ENCODE data around the gene UXS1. TPM values are rescaled to one million over a fixed set of nuclear protein-coding genes. Genes with fewer than 3 reads are reported as not detected.

UXS1 gene
- total and polyA plus RNA-seq, 2 donors (not counting 1 experiment from before 2014, with no cell fraction given): 20.3 to 44.8 TPM

- Histone ChIP-seq H4K20me1 (ENCODE audit: control insufficient read depth, insufficient read depth, low read length, poor library complexity, severe bottlenecking) (no peaks in the 10 kb centered on the region), H3K4me1 (ENCODE audit: control insufficient read depth in 2 of 2, insufficient read depth in 2 of 2, low read length in 2 of 2) (peaks cover 28 to 32% of the 10 kb centered on the region in 2 donors), H3K79me2 (ENCODE audit: control insufficient read depth, insufficient read depth, low read length) (peaks cover 81% of the 10 kb centered on the region), H3K36me3 (replicated peaks in 1 of 2; ENCODE audit: control extremely low read depth in 1 of 2, control insufficient read depth in 1 of 2, extremely low read depth in 1 of 2, insufficient read depth in 2 of 2, low read length in 1 of 2) (no peaks in the 10 kb centered on the region), H3K4me3 (ENCODE audit: control extremely low read depth in 1 of 5, extremely low read depth in 1 of 5, insufficient read depth in 1 of 5, low read depth in 2 of 5, low read length in 4 of 5) (no peak overlapping the region), H3K27ac (ENCODE audit: low read length in 2 of 2) (peak overlapping the region in 1 of 2 donors; percentile 48), H3K27me3 (replicated peaks in 1 of 4; ENCODE audit: control extremely low read depth in 1 of 4, control insufficient read depth in 3 of 4, insufficient read depth in 4 of 4, low read length in 3 of 4) (no peaks in the 10 kb centered on the region), H2AFZ (ENCODE audit: insufficient read depth, low read depth, low read length, poor library complexity, severe bottlenecking) (no peak overlapping the region), H3K9ac (ENCODE audit: low read length) (no peak overlapping the region), H3K9me3 (ENCODE audit: control extremely low read depth in 1 of 3, control insufficient read depth in 2 of 3, insufficient read depth in 1 of 3, low read length in 2 of 3) (no peaks in the 10 kb centered on the region), H3K4me2 (replicated peaks; ENCODE audit: low read depth, low read length, poor library complexity, severe bottlenecking) (peak overlapping the region; percentile 19)
- peak; percentile 21 for ATAC-seq (ENCODE audit: low read depth)
- Mint-ChIP-seq H3K9me3 (ENCODE audit: insufficient read depth) (no peaks in the 10 kb centered on the region), H3K27ac (peak overlapping the region; percentile 83), H3K4me3 (no peak overlapping the region), H3K27me3 (no peaks in the 10 kb centered on the region), H3K4me1 (peaks cover 49% of the 10 kb centered on the region)
- POLR2A ChIA-PET: no interaction called here
- no CpG with 5 or more reads among the region's 2 CpGs for WGBS (ENCODE audit: insufficient coverage)
- intact Hi-C loops (cut with micrococcal nuclease): no loop called here
- CTCF ChIA-PET: no interaction called here
- no peak for TF ChIP-seq EZH2 (IDR thresholded peaks at IDR 0.05; ENCODE audit: borderline replicate concordance, insufficient read depth, low read depth, low read length, poor library complexity, severe bottlenecking)
- TF ChIP-seq, protein P1, sequence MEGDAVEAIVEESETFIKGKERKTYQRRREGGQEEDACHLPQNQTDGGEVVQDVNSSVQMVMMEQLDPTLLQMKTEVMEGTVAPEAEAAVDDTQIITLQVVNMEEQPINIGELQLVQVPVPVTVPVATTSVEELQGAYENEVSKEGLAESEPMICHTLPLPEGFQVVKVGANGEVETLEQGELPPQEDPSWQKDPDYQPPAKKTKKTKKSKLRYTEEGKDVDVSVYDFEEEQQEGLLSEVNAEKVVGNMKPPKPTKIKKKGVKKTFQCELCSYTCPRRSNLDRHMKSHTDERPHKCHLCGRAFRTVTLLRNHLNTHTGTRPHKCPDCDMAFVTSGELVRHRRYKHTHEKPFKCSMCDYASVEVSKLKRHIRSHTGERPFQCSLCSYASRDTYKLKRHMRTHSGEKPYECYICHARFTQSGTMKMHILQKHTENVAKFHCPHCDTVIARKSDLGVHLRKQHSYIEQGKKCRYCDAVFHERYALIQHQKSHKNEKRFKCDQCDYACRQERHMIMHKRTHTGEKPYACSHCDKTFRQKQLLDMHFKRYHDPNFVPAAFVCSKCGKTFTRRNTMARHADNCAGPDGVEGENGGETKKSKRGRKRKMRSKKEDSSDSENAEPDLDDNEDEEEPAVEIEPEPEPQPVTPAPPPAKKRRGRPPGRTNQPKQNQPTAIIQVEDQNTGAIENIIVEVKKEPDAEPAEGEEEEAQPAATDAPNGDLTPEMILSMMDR (IDR thresholded peaks at IDR 0.05): no peak
- DNase-seq: no peak
These were observed 25.4 kb downstream of the UXS1 start for GRCh38 chr2:106168657-106169056.

GRCh38 chr2:106167067-106167466 is 27.0 kb downstream of the UXS1 start:
- no peak overlapping the region for H3K4me2 ChIP-seq (replicated peaks; ENCODE audit: low read depth, low read length, poor library complexity, severe bottlenecking)
- no peak for TF ChIP-seq EZH2 (IDR thresholded peaks at IDR 0.05; ENCODE audit: borderline replicate concordance, insufficient read depth, low read depth, low read length, poor library complexity, severe bottlenecking)
- TF ChIP-seq, protein P1 (IDR thresholded peaks at IDR 0.05): no peak
- H4K20me1 ChIP-seq (ENCODE audit: control insufficient read depth, insufficient read depth, low read length, poor library complexity, severe bottlenecking): no peaks in the 10 kb centered on the region
- Mint-ChIP-seq H3K27me3 (no peaks in the 10 kb centered on the region), H3K27ac (peak overlapping the region; percentile 18), H3K9me3 (ENCODE audit: insufficient read depth) (no peaks in the 10 kb centered on the region), H3K4me3 (no peak overlapping the region), H3K4me1 (peaks cover 57% of the 10 kb centered on the region)
- no peak overlapping the region for H3K4me3 ChIP-seq (ENCODE audit: control extremely low read depth in 1 of 5, extremely low read depth in 1 of 5, insufficient read depth in 1 of 5, low read depth in 2 of 5, low read length in 4 of 5)
- H3K9me3 ChIP-seq (ENCODE audit: control extremely low read depth in 1 of 3, control insufficient read depth in 2 of 3, insufficient read depth in 1 of 3, low read length in 2 of 3): no peaks in the 10 kb centered on the region
- DNase-seq (no peak), ATAC-seq (ENCODE audit: low read depth) (no peak)
- H2AFZ ChIP-seq (ENCODE audit: insufficient read depth, low read depth, low read length, poor library complexity, severe bottlenecking): no peak overlapping the region
- intact Hi-C loops (cut with micrococcal nuclease): no loop called here
- ChIA-PET CTCF (no interaction called here), POLR2A (interaction anchor here (0.6 kb wide), 1 partner anchor 20 kb away, joined by 3 read pairs; no protein-coding TSS in a partner anchor)
- peak overlapping the region in 1 of 2 donors; percentile 38 for H3K27ac ChIP-seq (ENCODE audit: low read length in 2 of 2)
- no peaks in the 10 kb centered on the region for H3K36me3 ChIP-seq (replicated peaks in 1 of 2; ENCODE audit: control extremely low read depth in 1 of 2, control insufficient read depth in 1 of 2, extremely low read depth in 1 of 2, insufficient read depth in 2 of 2, low read length in 1 of 2)
- peaks cover 39 to 42% of the 10 kb centered on the region in 2 donors for H3K4me1 ChIP-seq (ENCODE audit: control insufficient read depth in 2 of 2, insufficient read depth in 2 of 2, low read length in 2 of 2)
- H3K9ac ChIP-seq (ENCODE audit: low read length): no peak overlapping the region
- peaks cover 65% of the 10 kb centered on the region for H3K79me2 ChIP-seq (ENCODE audit: control insufficient read depth, insufficient read depth, low read length)
- H3K27me3 ChIP-seq (replicated peaks in 1 of 4; ENCODE audit: control extremely low read depth in 1 of 4, control insufficient read depth in 3 of 4, insufficient read depth in 4 of 4, low read length in 3 of 4): no peaks in the 10 kb centered on the region
- WGBS (ENCODE audit: insufficient coverage): 100% methylated on average over 2 of the region's 5 CpGs
